OCI-LY7 (cell line): ENCODE measurements around the gene PNLIPRP3.

Source experiments
- CTCF ChIP-seq: fragments of 200-600 bp; sonication (generic); conservative IDR thresholded peaks from 2 replicates; pipeline ENCODE4 v1.5.1; 2014; ENCODE audit warnings: mild to moderate bottlenecking, antibody characterized with exemption, low read length, moderate library complexity, mixed read lengths
- EZH2phosphoT487 ChIP-seq: fragments of 200-600 bp; sonication (generic); IDR thresholded peaks from 2 replicates; pipeline ENCODE4 v1.6.1; 2018; ENCODE audit warnings: low read depth, borderline replicate concordance, mild to moderate bottlenecking, mixed run types, antibody characterized with exemption, low read length, moderate library complexity, mixed read lengths

GRCh38 chr10:116490028-116490662, 62.5 kb downstream of the PNLIPRP3 start:
- TF ChIP-seq CTCF (peak; percentile 90), EZH2phosphoT487 (no peak)
